ENCODE data around the gene DDX46.
"Not testable (repeated sequence)": the region's sequence is repeated elsewhere in the genome, so short reads cannot be mapped to it uniquely, and the experiment has no call there.

The DDX46 gene

GRCh38 chr5:134784946-134785620 lies 26.5 kb downstream of the DDX46 start:
- no peak for DNase-seq (ENCODE audit: low read depth)

- DNase-seq (ENCODE audit: low read depth): no peak
Observed at GRCh38 chr5:134787692-134788091, 29.1 kb downstream of the DDX46 start.

DNA sequence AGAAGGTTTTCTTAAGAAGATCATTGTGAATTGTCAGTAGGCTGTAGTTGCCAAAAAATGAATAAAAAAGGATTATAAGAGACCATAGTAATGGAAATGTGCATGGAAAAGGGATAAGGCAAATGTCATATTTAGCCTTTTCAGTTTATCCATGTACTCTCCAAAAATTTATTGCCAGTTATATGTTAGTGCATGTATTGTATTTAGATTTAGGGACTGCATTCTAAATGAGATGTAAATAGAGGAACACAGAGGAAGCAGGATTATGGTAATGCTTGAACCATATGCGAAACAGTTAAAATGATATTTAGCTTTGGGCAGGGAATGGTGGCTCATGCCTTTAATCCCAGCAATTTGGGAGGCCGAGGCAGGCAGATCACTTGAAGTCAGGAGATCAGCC lies 33.0 kb downstream of the DDX46 start:
- DNase-seq (ENCODE audit: low read depth): no peak

- DNase-seq (ENCODE audit: low read depth): no peak
Observed at GRCh38 chr5:134792286-134792685, 33.7 kb downstream of the DDX46 start.

DNA sequence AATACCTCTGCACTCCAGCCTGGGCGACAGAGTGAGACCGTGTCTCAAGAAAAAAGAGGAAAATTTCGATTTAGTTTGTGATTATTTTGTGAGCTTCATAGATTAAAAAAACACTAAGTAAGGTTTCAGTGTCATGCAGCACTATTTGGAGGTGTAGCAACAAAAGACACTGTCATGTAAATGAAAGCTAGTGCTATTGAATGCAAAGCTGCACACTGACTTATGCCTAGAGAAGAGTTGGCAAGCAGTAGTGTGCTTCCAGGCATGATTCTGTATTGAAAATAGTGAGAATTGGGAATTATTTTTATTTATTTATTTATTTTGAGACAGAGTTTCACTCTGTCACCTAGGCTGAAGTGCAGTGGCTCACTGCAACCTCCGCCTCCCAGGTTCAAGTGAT lies 34.5 kb downstream of the DDX46 start:
- DNase-seq (ENCODE audit: low read depth): no peak

DNA sequence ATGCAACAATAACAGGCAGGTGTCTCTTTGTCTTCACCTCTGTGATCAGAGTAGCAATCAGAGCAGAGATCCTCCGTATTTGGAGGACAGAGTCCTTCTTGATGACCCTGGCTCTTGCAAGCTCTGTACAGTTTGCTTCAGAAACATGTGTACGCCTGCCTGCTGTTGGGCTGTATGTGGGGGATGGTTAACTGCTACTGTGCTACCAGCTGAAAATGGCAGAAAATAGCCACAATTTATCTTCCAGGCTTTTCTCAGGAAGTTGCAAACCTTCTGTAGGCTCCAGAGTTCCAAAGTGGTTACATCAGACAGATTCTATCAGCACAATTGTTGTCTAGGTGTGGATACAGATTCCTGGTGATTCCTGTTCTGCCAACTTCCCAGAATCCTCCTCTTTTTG lies 35.5 kb downstream of the DDX46 start:
- no peak for DNase-seq (ENCODE audit: low read depth)

DNA sequence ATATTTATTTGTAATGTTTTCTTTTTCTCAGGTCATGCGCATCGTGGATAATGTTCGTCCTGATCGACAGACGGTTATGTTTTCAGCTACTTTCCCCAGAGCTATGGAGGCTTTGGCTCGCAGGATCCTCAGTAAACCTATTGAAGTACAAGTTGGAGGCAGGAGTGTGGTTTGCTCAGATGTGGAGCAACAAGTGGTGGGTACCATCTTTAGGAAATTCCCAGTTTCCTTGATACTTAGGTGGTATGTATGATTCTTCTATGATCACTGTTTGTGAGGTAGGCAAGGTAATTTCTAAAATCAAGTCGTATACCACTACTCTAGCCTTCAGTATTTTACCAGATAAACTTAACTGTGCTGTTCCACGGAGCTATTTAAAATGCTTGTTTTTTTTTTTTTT lies 36.2 kb downstream of the DDX46 start:
- no peak for DNase-seq (ENCODE audit: low read depth)

DNA sequence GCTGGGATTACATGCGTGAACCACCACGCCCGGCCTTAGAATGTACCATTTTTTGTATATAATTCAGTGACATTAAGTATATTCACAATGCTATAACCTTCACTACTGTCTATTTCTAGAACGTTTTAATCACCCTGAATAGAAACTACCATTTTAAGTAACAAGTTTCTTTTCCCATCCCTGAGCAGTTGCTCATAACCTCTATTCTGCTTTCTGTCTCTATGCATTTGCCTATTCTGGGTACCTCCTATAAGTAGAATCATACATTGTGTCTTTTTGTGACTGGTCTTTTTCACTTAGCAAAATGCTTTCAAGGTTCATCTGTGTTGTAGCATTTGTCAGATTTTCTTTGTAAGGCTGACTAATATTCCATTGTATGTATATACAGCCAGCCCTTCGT lies 39.9 kb downstream of the DDX46 start:
- no peak for DNase-seq (ENCODE audit: low read depth)

DNA sequence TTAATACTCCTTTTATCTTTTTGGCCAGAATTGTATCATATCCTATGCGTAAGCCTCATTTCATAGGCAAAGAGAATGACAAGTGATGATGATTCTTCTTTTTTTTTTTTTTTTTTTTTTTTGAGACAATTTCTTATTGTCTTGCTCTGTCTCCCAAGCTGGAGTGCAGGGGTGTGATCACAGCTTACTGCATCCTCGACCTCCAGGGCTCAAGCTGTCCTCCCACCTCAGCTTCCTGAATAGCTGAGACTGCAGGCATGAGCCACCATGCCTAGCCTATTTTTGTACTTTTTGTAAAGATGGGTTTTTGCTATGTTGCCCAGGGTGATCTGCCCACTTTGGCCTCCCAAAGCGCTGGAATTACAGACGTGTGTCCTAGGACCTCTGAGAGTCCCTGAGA lies 45.2 kb downstream of the DDX46 start:
- DNase-seq (ENCODE audit: low read depth): no peak

- DNase-seq (ENCODE audit: low read depth): no peak
Observed at GRCh38 chr5:134813407-134813806, 54.8 kb downstream of the DDX46 start.

GRCh38 chr5:134813827-134814226 lies 55.2 kb downstream of the DDX46 start:
- DNase-seq (ENCODE audit: low read depth): no peak

- DNase-seq (ENCODE audit: low read depth): no peak
Observed at GRCh38 chr5:134817006-134817405, 58.4 kb downstream of the DDX46 start.

DNA sequence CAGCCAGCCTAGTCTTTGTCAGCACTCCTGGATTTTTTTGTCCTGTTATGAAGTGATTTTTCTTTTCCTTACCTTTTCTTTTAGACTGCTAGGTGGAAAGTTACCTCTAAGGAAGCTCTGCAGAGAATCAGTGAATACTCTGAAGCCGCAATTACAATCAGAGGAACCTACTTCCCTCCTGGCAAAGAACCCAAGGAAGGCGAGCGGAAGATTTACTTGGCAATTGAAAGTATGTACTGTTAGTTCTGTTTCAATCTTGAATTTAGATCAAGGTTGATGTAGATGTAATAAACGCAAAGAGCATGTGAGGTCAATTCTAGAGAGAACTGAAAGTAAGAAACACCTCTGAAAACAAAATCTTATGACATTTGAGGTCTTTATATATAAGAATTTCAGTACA lies 60.2 kb downstream of the DDX46 start:
- no peak for DNase-seq (ENCODE audit: low read depth)

DNA sequence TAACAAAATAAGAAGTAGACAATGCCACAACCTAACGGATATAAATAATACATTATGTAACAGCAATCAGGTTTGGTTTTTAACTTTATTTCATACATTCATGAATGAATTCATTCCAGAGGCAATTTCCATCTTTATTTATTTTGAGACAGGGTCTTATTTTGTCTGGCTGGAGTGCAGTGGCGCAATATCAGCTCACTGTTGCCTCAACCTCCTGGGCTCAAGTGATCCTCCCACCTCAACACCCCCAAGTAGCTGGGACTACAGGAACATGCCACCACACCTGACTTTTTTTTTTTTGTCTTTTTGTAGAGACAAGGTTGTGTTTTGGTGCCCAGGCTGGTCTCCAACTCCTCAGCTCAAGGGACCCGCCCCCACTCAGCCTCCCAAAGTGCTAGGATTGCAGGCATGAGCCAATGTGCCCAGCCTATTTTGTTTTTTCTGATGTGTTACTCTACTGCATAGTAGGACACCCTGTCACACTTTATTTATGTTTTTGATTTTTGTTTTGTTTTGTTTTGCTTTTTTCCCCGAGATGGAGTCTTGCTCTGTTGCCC lies 60.9 kb downstream of the DDX46 start:
- DNase-seq (ENCODE audit: low read depth): no peak

DNA sequence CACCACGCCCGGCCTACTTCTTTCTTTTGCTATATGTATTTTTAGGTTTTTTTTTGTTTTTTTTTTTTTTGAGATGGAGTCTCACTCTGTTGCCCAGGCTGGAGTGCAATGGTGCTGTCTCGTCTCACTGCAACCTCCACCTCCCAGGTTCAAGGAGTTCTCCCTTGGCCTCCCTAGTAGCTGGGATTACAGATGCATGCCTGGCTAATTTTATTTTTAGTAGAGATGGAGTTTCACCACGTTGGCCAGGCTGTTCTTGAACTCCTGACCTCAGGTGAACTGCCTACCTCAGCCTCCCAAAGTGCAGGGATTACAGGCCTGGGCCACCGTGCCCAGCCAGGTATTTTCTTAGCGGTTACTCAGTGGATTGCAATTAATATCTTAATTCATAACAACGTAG lies 63.3 kb downstream of the DDX46 start:
- no peak for DNase-seq (ENCODE audit: low read depth)

- DNase-seq (ENCODE audit: low read depth): no peak
Observed at GRCh38 chr5:134824681-134825080, 66.1 kb downstream of the DDX46 start.

- no peak for DNase-seq (ENCODE audit: low read depth)
Observed at GRCh38 chr5:134825212-134825611, 66.6 kb downstream of the DDX46 start.

GRCh38 chr5:134833340-134834032 lies 74.9 kb downstream of the DDX46 start:
- DNase-seq (ENCODE audit: low read depth): no peak

DNA sequence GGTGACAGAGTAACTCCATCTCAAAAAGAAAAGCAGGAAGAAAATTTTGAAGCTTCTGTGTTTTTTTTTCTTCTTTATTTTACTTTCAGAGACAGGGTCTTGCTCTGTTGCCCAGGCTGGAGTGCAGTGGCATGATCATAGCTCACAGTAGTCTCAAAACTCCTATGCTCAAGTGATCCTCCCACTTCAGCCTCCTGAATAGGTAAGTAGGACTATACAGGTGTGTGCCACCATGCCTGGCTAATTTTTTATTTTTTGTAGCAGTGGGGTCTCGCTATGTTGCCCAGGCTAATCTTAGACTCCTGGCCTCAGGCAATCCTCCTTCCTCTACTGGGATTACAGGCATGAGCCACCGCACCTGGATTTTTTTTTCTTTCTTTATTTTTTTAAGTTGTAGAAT lies 77.0 kb downstream of the DDX46 start:
- DNase-seq (ENCODE audit: low read depth): no peak

GRCh38 chr5:134837530-134838181 lies 79.1 kb downstream of the DDX46 start:
- no peak for DNase-seq (ENCODE audit: low read depth)

DNA sequence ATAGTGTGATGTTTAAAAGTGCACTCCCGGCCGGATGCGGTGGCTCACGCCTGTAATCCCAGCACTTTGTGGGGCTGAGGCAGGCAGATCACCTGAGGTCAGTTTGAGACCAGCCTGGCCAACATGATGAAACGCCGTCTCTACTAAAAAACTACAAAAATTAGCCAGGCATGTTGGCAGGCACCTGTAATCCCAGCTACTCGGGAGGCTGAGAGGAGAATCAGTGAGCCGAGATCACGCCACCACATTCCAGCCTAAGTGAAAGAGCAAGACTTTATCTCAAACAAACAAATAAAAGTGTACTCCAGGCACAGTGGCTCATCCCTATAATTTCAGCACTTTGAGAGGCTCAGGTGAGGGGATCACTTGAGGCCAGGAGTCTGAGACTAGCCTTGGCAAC lies 79.8 kb downstream of the DDX46 start:
- DNase-seq (ENCODE audit: low read depth): not testable (repeated sequence)

- DNase-seq (ENCODE audit: low read depth): no peak
Observed at GRCh38 chr5:134840811-134841210, 82.2 kb downstream of the DDX46 start.

DNA sequence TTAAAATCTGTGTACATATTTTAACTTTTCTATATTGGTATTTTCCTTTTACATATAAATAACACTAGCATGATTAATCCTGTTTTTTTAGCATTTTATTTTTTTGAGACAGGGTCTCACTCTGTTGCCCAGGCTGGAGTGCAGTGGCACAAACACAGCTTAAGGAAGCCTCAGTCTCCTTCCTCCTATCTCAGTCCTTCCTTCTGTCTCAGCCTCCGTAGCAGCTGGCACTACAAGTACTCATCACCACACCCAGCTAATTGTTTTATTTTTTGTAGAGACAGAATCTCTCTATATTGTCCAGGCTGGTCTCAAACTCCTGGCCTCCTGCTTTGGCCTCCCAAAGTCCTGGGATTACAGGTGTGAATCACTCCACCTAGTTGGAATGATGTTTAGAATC lies 85.7 kb downstream of the DDX46 start:
- no peak for DNase-seq (ENCODE audit: low read depth)

Data from stimulated activated CD8-positive, alpha-beta memory T cell treated with anti-CD3 and anti-CD28 coated beads, Interleukin-7, amount 100 ng/mL, for 24 hours (primary cell).